ENCODE data around the gene OR51I1.

The OR51I1 gene

DNA sequence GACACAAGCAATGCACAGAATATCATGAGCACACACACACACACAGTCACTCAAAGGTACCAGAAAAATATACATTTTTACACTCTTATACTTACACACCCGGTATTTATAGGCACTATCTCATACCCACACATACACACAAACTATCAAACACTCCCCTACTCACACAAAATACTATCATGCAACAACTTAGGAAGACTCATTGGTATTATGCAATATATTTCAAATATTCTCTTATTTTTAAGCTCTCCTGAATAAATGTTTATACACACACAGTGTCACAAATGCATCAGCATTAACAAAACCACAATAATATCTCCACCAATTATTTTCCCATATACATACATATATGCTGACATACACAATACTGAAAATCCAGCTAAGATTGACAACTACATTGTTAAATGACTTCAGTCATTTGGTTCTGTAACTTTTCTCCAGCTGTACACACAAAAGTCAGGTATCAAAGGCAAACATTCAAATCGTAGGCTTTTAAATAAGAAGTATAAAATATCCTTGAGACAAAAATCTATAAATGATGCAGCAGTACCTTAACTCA lies 2.6 kb upstream of the OR51I1 start:
- H3K27me3 ChIP-seq (ENCODE audit: low read depth, low read length): peaks cover under 1% of the 10 kb centered on the region; the same call in 1 of the 2 replicates
- no peaks in the 10 kb centered on the region for H3K4me1 ChIP-seq (ENCODE audit: low read length)
- no peak overlapping the region for H3K27ac ChIP-seq (ENCODE audit: low read length)
- H2AFZ ChIP-seq (ENCODE audit: low read depth, low read length): no peak overlapping the region
- H3K79me2 ChIP-seq (ENCODE audit: low read length): no peaks in the 10 kb centered on the region
- H3K4me2 ChIP-seq (ENCODE audit: low read length): no peak overlapping the region
- no peaks in the 10 kb centered on the region for H3K36me3 ChIP-seq (replicated peaks; ENCODE audit: low read depth, low read length)
- H3K4me3 ChIP-seq (ENCODE audit: low read length): no peak overlapping the region
- H3K9ac ChIP-seq (ENCODE audit: low read length): no peak overlapping the region
- no peaks in the 10 kb centered on the region for H3K9me3 ChIP-seq (ENCODE audit: insufficient read depth, low read length)
- TF ChIP-seq, protein P1, sequence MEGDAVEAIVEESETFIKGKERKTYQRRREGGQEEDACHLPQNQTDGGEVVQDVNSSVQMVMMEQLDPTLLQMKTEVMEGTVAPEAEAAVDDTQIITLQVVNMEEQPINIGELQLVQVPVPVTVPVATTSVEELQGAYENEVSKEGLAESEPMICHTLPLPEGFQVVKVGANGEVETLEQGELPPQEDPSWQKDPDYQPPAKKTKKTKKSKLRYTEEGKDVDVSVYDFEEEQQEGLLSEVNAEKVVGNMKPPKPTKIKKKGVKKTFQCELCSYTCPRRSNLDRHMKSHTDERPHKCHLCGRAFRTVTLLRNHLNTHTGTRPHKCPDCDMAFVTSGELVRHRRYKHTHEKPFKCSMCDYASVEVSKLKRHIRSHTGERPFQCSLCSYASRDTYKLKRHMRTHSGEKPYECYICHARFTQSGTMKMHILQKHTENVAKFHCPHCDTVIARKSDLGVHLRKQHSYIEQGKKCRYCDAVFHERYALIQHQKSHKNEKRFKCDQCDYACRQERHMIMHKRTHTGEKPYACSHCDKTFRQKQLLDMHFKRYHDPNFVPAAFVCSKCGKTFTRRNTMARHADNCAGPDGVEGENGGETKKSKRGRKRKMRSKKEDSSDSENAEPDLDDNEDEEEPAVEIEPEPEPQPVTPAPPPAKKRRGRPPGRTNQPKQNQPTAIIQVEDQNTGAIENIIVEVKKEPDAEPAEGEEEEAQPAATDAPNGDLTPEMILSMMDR (IDR thresholded peaks at IDR 0.05; ENCODE audit: low read depth, low read length): no peak
- no peak for TF ChIP-seq EZH2phosphoT487 (IDR thresholded peaks at IDR 0.05; ENCODE audit: low read depth)
- no peaks in the 10 kb centered on the region for H4K20me1 ChIP-seq (ENCODE audit: insufficient read depth, low read length)

DNA sequence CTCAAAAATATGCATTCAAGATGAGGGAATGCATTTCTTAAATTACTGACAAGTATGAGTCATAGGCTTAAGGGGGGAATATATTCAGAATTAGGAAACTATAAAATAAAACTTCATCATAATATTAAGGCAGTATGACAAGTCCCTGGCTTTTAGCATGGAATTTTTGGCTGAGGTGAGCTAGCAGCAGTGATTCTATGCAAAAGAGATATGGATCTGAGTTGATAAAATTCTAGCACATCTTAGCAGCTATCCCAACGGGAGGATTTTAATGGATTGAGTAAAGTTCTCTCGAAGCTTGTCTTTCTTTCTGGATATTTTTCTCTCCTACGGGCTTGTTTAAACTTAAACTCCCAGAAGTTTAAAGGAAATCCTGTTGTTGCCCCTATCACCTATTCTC lies 18.2 kb downstream of the OR51I1 start:
- no peaks in the 10 kb centered on the region for H3K4me1 ChIP-seq (ENCODE audit: low read length)
- H3K27me3 ChIP-seq (ENCODE audit: low read depth, low read length): peaks cover 22% of the 10 kb centered on the region
- no peak overlapping the region for H3K9ac ChIP-seq (ENCODE audit: low read length)
- H2AFZ ChIP-seq (ENCODE audit: low read depth, low read length): no peak overlapping the region
- H3K36me3 ChIP-seq (replicated peaks; ENCODE audit: low read depth, low read length): no peaks in the 10 kb centered on the region
- H3K4me2 ChIP-seq (ENCODE audit: low read length): no peak overlapping the region
- no peak overlapping the region for H3K27ac ChIP-seq (ENCODE audit: low read length)
- no peaks in the 10 kb centered on the region for H4K20me1 ChIP-seq (ENCODE audit: insufficient read depth, low read length)
- no peaks in the 10 kb centered on the region for H3K79me2 ChIP-seq (ENCODE audit: low read length)
- H3K4me3 ChIP-seq (ENCODE audit: low read length): no peak overlapping the region
- TF ChIP-seq EZH2phosphoT487 (IDR thresholded peaks at IDR 0.05; ENCODE audit: low read depth): no peak
- TF ChIP-seq, protein P1 (IDR thresholded peaks at IDR 0.05; ENCODE audit: low read depth, low read length): no peak
- H3K9me3 ChIP-seq (ENCODE audit: insufficient read depth, low read length): no peaks in the 10 kb centered on the region

DNA sequence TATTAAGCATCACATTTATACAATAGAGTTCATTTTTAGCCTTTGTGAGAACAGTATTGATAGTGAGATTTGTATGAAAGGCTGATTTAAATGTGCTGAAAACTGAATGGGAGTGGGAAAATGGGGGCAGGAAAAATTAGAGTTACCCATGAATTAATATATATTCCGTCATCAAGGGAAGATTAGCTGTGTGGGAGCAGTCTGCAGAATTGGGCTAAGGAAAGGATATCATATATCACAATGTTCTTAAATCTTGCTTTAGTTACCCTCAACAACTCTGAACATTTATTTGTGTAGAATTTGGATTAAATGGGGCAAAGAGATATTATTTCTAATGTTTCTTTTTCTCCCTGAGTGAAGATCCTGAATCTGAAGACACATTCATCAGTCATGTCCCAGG lies 19.5 kb downstream of the OR51I1 start, which contains the start of gene OR51Q1:
Gene OR51Q1 (plus strand): TSS at position 301 of the 400 bp plus-strand sequence. CDS start 90 bp downstream, at position 391.
- no peaks in the 10 kb centered on the region for H3K36me3 ChIP-seq (replicated peaks; ENCODE audit: low read depth, low read length)
- no peak within 1 kb of the TSS for H3K27ac ChIP-seq (ENCODE audit: low read length)
- no peaks in the 10 kb centered on the region for H4K20me1 ChIP-seq (ENCODE audit: insufficient read depth, low read length)
- no peak within 1 kb of the TSS for H3K4me3 ChIP-seq (ENCODE audit: low read length)
- H2AFZ ChIP-seq (ENCODE audit: low read depth, low read length): no peak within 1 kb of the TSS
- no peaks in the 10 kb centered on the region for H3K9me3 ChIP-seq (ENCODE audit: insufficient read depth, low read length)
- no peaks in the 10 kb centered on the region for H3K79me2 ChIP-seq (ENCODE audit: low read length)
- no peak within 1 kb of the TSS for H3K4me2 ChIP-seq (ENCODE audit: low read length)
- no peaks in the 10 kb centered on the region for H3K4me1 ChIP-seq (ENCODE audit: low read length)
- peaks cover 21% of the 10 kb centered on the region for H3K27me3 ChIP-seq (ENCODE audit: low read depth, low read length)
- TF ChIP-seq, protein P1 (IDR thresholded peaks at IDR 0.05; ENCODE audit: low read depth, low read length): no peak
- H3K9ac ChIP-seq (ENCODE audit: low read length): no peak within 1 kb of the TSS

DNA sequence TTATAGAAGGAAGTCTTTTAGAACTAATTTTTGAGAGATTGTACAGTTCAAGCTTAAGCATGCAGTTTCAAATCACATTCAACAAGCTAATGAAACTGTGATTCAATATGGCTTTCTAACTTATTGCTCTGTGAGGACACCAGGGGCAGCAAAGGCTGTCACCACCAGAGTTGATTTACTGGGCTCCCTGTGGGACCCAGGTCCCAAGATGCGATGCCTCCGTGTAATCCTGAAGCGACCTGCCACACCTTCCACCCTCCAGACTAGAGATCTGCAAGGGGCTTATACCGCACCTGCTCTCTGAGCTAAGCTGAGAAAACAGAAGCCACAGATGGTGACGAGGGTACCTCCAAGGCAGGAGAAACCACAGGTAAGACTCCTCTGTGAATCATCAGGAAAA lies 20.3 kb downstream of the OR51I1 start:
- Histone ChIP-seq H3K4me3 (ENCODE audit: low read length) (no peak overlapping the region), H3K9ac (ENCODE audit: low read length) (no peak overlapping the region), H3K79me2 (ENCODE audit: low read length) (no peaks in the 10 kb centered on the region), H2AFZ (ENCODE audit: low read depth, low read length) (no peak overlapping the region), H3K36me3 (replicated peaks; ENCODE audit: low read depth, low read length) (no peaks in the 10 kb centered on the region), H4K20me1 (ENCODE audit: insufficient read depth, low read length) (no peaks in the 10 kb centered on the region), H3K9me3 (ENCODE audit: insufficient read depth, low read length) (no peaks in the 10 kb centered on the region), H3K27me3 (ENCODE audit: low read depth, low read length) (peaks cover 14% of the 10 kb centered on the region), H3K4me1 (ENCODE audit: low read length) (no peaks in the 10 kb centered on the region), H3K4me2 (ENCODE audit: low read length) (no peak overlapping the region), H3K27ac (ENCODE audit: low read length) (no peak overlapping the region)
- TF ChIP-seq EZH2phosphoT487 (IDR thresholded peaks at IDR 0.05; ENCODE audit: low read depth): no peak
- TF ChIP-seq, protein P1 (IDR thresholded peaks at IDR 0.05; ENCODE audit: low read depth, low read length): no peak
